ENCODE data around the gene CAVIN4.

The CAVIN4 gene, protein sequence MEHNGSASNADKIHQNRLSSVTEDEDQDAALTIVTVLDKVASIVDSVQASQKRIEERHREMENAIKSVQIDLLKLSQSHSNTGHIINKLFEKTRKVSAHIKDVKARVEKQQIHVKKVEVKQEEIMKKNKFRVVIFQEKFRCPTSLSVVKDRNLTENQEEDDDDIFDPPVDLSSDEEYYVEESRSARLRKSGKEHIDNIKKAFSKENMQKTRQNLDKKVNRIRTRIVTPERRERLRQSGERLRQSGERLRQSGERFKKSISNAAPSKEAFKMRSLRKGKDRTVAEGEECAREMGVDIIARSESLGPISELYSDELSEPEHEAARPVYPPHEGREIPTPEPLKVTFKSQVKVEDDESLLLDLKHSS

DNA sequence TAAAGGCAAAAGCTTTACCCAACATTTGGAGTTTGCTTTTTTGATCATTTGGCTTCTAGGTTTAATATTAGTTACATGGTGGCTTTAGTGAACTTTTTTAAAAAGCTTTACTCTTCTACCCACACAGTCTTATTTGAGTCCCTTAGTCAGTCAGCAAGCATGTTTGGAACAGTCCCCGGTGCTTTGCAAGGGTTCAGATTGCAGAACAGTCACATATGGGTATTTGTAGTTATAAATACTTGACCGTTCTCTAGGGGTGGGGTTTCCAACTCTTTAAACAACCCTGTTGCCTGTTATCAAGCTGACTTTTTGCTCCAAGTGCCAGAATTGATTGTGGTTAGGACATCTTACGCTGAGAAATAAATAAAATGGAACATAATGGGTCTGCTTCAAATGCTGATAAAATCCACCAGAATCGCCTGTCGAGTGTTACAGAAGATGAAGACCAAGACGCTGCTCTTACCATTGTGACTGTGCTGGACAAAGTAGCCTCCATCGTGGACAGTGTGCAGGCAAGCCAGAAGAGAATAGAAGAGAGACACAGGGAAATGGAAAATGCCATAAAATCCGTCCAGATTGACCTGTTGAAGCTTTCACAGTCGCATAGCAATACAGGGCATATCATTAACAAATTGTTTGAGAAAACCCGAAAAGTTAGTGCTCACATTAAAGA, at the start of gene CAVIN4:
Gene CAVIN4 (plus strand): TSS at position 304 of the 673 bp plus-strand sequence. CDS start 65 bp downstream, at position 369.
- Histone ChIP-seq H3K27me3 (ENCODE audit: insufficient read depth, low read length) (no peaks in the 10 kb centered on the region), H3K36me3 (ENCODE audit: insufficient read depth, low read length) (no peaks in the 10 kb centered on the region), H3K4me1 (ENCODE audit: control insufficient read depth, insufficient read depth, low read length, unreplicated experiment) (peaks cover 8% of the 10 kb centered on the region), H3K27ac (ENCODE audit: low read depth, low read length) (no peak within 1 kb of the TSS), H3K4me3 (ENCODE audit: low read depth, low read length) (no peak within 1 kb of the TSS), H3K79me2 (ENCODE audit: control insufficient read depth, insufficient read depth, low read length, unreplicated experiment) (no peaks in the 10 kb centered on the region), H2AFZ (ENCODE audit: low read length, unreplicated experiment) (no peak within 1 kb of the TSS)

DNA sequence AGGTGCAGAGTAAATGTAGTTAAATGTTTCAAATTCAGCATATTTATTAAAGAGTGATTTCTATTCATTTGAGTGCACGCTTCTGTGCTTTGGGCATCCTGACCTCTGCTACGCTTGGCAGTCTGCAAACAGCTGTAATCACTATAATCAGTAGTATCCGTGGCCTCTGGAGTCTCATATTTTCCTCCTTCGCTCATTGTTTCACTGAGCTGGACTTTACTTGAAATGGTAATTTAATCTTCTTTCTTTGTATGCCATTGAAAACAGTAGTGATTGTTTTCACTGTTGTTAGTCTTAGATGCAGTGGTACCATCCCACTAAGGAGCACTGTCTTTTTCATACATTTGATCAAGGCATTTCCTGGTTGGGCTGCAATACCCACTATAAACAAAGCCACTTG, 43.5 kb upstream of the CAVIN4 start:
- no peaks in the 10 kb centered on the region for H3K79me2 ChIP-seq (ENCODE audit: control insufficient read depth, insufficient read depth, low read length, unreplicated experiment)
- no peak overlapping the region for H3K27ac ChIP-seq (ENCODE audit: low read depth, low read length)
- no peak overlapping the region for H2AFZ ChIP-seq (ENCODE audit: low read length, unreplicated experiment)
- no peak overlapping the region for H3K4me3 ChIP-seq (ENCODE audit: low read depth, low read length)
- H3K4me1 ChIP-seq (ENCODE audit: control insufficient read depth, insufficient read depth, low read length, unreplicated experiment) = no peaks in the 10 kb centered on the region
- no peaks in the 10 kb centered on the region for H3K27me3 ChIP-seq (ENCODE audit: insufficient read depth, low read length)
- no peaks in the 10 kb centered on the region for H3K36me3 ChIP-seq (ENCODE audit: insufficient read depth, low read length)

DNA sequence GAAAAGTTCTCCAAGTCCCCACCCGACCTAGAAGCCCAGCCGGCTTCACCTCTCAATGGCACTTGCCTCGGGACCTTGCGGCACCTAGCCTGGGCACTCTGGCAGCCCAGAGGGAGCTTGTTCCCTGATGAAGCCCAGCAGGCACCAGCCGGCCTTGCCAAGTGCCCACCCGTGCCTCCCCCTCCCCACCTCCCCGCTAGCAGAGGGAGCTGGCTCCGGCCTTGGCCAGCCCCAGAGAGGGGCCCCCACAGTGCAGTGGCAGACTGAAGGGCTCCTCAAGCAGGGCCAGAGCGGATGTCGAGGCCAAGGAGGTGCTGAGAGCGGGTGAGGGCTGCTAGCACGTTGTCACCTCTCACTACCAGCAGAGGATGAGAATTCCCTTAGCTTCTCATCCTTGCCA, 37.6 kb upstream of the CAVIN4 start:
- H3K27ac ChIP-seq (ENCODE audit: low read depth, low read length) = no peak overlapping the region
- H3K27me3 ChIP-seq (ENCODE audit: insufficient read depth, low read length) = no peaks in the 10 kb centered on the region
- no peak overlapping the region for H2AFZ ChIP-seq (ENCODE audit: low read length, unreplicated experiment)
- 0 out of 2 replicates have a peak, but pooled peaks cover 3% of the 10 kb centered on the region for H3K36me3 ChIP-seq (ENCODE audit: insufficient read depth, low read length)
- H3K4me1 ChIP-seq (ENCODE audit: control insufficient read depth, insufficient read depth, low read length, unreplicated experiment) = no peaks in the 10 kb centered on the region
- no peak overlapping the region for H3K4me3 ChIP-seq (ENCODE audit: low read depth, low read length)
- H3K79me2 ChIP-seq (ENCODE audit: control insufficient read depth, insufficient read depth, low read length, unreplicated experiment) = no peaks in the 10 kb centered on the region

DNA sequence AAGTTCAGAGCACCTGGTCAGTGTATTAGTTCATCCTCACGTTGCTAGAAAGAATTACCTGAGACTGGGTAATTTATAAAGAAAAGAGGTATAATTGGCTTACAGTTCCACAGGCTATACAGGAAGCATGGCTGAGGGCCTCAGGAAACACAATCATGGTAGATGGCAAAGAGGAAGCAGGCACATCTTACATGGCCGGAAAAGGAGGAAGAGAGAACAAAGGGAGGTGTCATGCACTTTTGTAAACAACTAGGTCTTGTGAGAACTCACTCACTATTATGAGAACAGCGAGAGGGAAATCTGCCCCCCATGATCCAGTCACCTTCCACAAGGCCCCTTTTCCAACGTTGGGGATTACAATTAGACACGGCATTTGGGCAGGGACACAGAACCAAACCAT, 28.8 kb upstream of the CAVIN4 start:
- H3K79me2 ChIP-seq (ENCODE audit: control insufficient read depth, insufficient read depth, low read length, unreplicated experiment) = no peaks in the 10 kb centered on the region
- H3K4me1 ChIP-seq (ENCODE audit: control insufficient read depth, insufficient read depth, low read length, unreplicated experiment) = no peaks in the 10 kb centered on the region
- H3K36me3 ChIP-seq (ENCODE audit: insufficient read depth, low read length) = no peaks in the 10 kb centered on the region
- no peaks in the 10 kb centered on the region for H3K27me3 ChIP-seq (ENCODE audit: insufficient read depth, low read length)
- H2AFZ ChIP-seq (ENCODE audit: low read length, unreplicated experiment) = no peak overlapping the region
- H3K27ac ChIP-seq (ENCODE audit: low read depth, low read length) = no peak overlapping the region
- H3K4me3 ChIP-seq (ENCODE audit: low read depth, low read length) = no peak overlapping the region

DNA sequence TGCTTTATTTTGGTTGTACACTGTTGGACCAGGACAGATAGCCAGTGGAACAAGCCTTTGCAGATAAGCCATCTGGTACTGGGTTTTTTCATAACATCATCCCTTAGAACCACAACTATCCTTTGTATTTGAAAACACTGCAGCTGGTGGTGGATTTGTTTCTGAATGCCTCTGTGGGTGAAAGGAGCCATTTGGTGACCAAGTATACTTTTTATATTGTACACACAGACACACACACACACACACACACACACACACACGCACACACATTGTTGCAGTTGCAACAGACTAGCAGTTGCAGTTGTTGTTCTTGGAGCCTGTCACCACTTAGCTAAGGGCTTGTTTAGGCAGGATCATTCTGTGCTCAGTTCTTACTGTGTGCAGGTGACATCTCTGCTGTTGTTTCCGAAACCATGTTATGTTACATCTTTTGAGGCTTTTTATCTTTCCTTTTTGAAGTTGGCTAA, 22.9 kb upstream of the CAVIN4 start:
- Histone ChIP-seq H3K79me2 (ENCODE audit: control insufficient read depth, insufficient read depth, low read length, unreplicated experiment) (no peaks in the 10 kb centered on the region), H3K36me3 (ENCODE audit: insufficient read depth, low read length) (no peaks in the 10 kb centered on the region), H3K4me1 (ENCODE audit: control insufficient read depth, insufficient read depth, low read length, unreplicated experiment) (no peaks in the 10 kb centered on the region), H2AFZ (ENCODE audit: low read length, unreplicated experiment) (no peak overlapping the region), H3K4me3 (ENCODE audit: low read depth, low read length) (no peak overlapping the region), H3K27ac (ENCODE audit: low read depth, low read length) (no peak overlapping the region), H3K27me3 (ENCODE audit: insufficient read depth, low read length) (no peaks in the 10 kb centered on the region)

DNA sequence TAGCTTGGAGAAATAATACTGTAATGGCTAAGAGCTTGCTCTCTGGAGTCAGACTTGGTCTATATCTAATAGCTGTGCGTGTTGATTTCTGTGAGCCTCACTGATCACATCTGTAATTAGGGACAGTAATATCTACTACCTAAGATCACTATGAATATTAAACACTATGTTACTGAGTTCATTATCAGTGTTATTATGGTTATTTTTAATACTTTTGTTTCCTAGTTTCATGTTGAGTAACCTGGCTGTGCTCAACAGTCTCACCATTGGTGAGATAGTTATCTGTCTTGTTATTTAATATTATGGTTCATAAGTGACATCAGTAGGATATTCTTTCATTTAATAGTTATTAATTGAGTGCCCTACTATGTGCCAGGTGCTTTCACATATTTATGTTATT, 22.4 kb upstream of the CAVIN4 start:
- Histone ChIP-seq H3K27me3 (ENCODE audit: insufficient read depth, low read length) (no peaks in the 10 kb centered on the region), H3K4me3 (ENCODE audit: low read depth, low read length) (no peak overlapping the region), H3K4me1 (ENCODE audit: control insufficient read depth, insufficient read depth, low read length, unreplicated experiment) (no peaks in the 10 kb centered on the region), H3K79me2 (ENCODE audit: control insufficient read depth, insufficient read depth, low read length, unreplicated experiment) (no peaks in the 10 kb centered on the region), H3K36me3 (ENCODE audit: insufficient read depth, low read length) (no peaks in the 10 kb centered on the region), H2AFZ (ENCODE audit: low read length, unreplicated experiment) (no peak overlapping the region), H3K27ac (ENCODE audit: low read depth, low read length) (no peak overlapping the region)

DNA sequence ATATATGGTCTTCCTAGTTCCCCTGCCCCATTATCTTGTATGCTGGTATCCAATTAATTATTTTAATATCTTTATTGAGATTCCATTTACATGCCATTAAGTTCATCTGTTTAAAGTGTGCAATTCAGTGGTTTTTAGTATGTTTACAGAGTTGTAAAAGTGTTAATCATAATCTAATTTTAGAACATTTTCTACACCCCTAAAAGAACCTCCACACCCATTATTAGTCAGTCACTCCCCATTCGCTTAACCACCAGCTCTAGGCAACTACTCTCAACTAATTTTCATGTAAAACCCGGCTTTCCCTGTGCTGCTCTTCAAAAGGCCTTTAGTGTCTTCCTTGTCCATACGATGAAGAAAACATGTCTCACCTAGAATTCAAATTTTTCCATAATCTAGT, 20.8 kb upstream of the CAVIN4 start:
- Histone ChIP-seq H3K4me1 (ENCODE audit: control insufficient read depth, insufficient read depth, low read length, unreplicated experiment) (no peaks in the 10 kb centered on the region), H3K79me2 (ENCODE audit: control insufficient read depth, insufficient read depth, low read length, unreplicated experiment) (no peaks in the 10 kb centered on the region), H3K27me3 (ENCODE audit: insufficient read depth, low read length) (no peaks in the 10 kb centered on the region), H3K36me3 (ENCODE audit: insufficient read depth, low read length) (no peaks in the 10 kb centered on the region), H3K4me3 (ENCODE audit: low read depth, low read length) (no peak overlapping the region), H2AFZ (ENCODE audit: low read length, unreplicated experiment) (no peak overlapping the region), H3K27ac (ENCODE audit: low read depth, low read length) (no peak overlapping the region)

DNA sequence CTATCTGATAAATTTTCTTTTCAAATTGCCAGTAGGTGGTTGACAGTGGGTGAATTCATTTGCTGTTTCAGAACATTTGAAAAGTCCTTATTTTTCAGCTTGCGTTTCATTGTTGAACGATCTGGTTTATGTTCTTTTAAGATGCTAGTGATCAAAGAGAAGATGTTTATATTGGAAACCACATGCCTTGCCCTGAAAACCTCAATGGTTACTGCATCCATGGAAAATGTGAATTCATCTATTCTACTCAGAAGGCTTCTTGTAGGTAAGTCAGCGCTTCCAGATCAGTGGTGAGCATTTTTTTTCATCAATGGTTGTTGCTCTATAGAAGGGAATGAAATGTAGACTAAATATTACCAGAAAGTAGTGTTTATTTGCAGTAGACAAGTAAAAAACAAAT, 16.6 kb upstream of the CAVIN4 start:
- no peaks in the 10 kb centered on the region for H3K79me2 ChIP-seq (ENCODE audit: control insufficient read depth, insufficient read depth, low read length, unreplicated experiment)
- H2AFZ ChIP-seq (ENCODE audit: low read length, unreplicated experiment) = no peak overlapping the region
- no peaks in the 10 kb centered on the region for H3K36me3 ChIP-seq (ENCODE audit: insufficient read depth, low read length)
- no peaks in the 10 kb centered on the region for H3K4me1 ChIP-seq (ENCODE audit: control insufficient read depth, insufficient read depth, low read length, unreplicated experiment)
- no peak overlapping the region for H3K4me3 ChIP-seq (ENCODE audit: low read depth, low read length)
- H3K27ac ChIP-seq (ENCODE audit: low read depth, low read length) = no peak overlapping the region
- no peaks in the 10 kb centered on the region for H3K27me3 ChIP-seq (ENCODE audit: insufficient read depth, low read length)

DNA sequence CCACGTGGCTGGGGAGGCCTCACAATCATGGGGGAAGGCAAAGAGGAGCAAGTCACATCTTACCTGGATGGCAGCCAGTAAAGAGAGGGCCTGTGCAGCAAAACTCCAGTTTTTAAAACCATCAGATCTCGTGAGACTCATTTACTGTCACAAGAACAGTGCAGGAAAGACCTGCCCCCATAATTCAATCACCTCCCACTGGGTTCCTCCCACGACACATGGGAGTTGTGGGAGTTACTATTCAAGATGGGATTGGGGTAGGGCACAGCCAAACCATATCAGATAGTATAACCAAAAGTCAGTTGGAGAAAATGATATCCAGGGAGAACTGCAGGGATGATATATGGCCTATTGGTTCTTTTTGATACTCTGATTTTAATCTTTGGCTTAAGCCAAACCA, 10.0 kb upstream of the CAVIN4 start:
- no peaks in the 10 kb centered on the region for H3K36me3 ChIP-seq (ENCODE audit: insufficient read depth, low read length)

DNA sequence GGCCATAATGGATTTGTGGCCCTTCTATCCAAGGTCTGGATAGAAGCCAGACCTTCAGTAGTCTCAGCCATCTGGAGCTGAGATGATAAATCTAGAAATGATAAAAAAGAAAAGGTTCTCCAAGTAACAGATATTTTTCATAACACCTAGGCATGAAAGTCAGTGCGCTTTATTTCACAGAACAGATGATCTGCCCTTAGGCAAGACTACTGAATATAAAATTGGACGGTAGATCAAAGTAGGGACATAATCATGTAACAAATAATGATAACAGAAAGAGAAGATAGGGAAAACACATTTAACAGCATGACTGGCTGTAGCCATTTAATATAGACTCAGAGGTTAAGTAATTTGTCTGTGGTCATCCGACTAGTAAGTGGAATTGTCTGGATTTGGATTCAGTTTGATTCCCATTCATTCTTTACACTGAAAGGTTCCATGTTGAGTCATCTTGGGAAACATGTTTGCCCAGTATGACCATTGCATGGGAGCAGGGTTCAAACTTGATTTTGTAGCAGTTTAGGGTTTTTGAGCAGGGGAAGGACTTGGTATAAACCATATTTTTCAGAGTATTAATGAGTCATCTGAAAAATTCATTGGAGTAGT, 4.1 kb upstream of the CAVIN4 start:
- H3K4me3 ChIP-seq (ENCODE audit: low read depth, low read length) = no peak overlapping the region

More for the DNA sequence above, 10.0 kb upstream of the CAVIN4 start:
- Histone ChIP-seq H3K79me2 (ENCODE audit: control insufficient read depth, insufficient read depth, low read length, unreplicated experiment) (no peaks in the 10 kb centered on the region), H3K27me3 (ENCODE audit: insufficient read depth, low read length) (no peaks in the 10 kb centered on the region), H2AFZ (ENCODE audit: low read length, unreplicated experiment) (no peak overlapping the region), H3K27ac (ENCODE audit: low read depth, low read length) (no peak overlapping the region), H3K4me3 (ENCODE audit: low read depth, low read length) (no peak overlapping the region), H3K4me1 (ENCODE audit: control insufficient read depth, insufficient read depth, low read length, unreplicated experiment) (no peaks in the 10 kb centered on the region)

More for the DNA sequence above, 4.1 kb upstream of the CAVIN4 start:
- Histone ChIP-seq H3K4me1 (ENCODE audit: control insufficient read depth, insufficient read depth, low read length, unreplicated experiment) (peaks cover 8% of the 10 kb centered on the region), H3K79me2 (ENCODE audit: control insufficient read depth, insufficient read depth, low read length, unreplicated experiment) (no peaks in the 10 kb centered on the region), H3K36me3 (ENCODE audit: insufficient read depth, low read length) (no peaks in the 10 kb centered on the region), H2AFZ (ENCODE audit: low read length, unreplicated experiment) (no peak overlapping the region), H3K27me3 (ENCODE audit: insufficient read depth, low read length) (no peaks in the 10 kb centered on the region), H3K27ac (ENCODE audit: low read depth, low read length) (no peak overlapping the region)

Data from ACC112 (cell line).